GM23338 (cell line): ENCODE data around the gene KCNIP3. TPM values are rescaled to one million over a fixed set of nuclear protein-coding genes. Genes with fewer than 3 reads are reported as not detected.

ENCODE experiments used
- ATAC-seq: fragments of 200-7000 bp; cut with Tn5 transposase; 3 replicates; pipeline ENCODE4 v1.9.1; 2020
- DNase-seq: peaks from one replicate; pipeline ENCODE4 v3.0.0-alpha.2; 2015; ENCODE audit warnings: low spot score
- H2AFZ ChIP-seq: fragments of 200-600 bp; sonication (generic); 2 replicates; pipeline ENCODE4 v1.8.0; 2016; ENCODE audit warnings: antibody characterized with exemption, mild to moderate bottlenecking, moderate library complexity
- H3F3A ChIP-seq: fragments of 200-600 bp; sonication (generic); replicated peaks from 2 replicates; pipeline ENCODE4 v1.8.0; 2017; ENCODE audit warnings: antibody characterized with exemption, mixed run types, low read depth
- H3K27ac ChIP-seq: fragments of 200-600 bp; sonication (generic); 2 replicates; pipeline ENCODE4 v1.6.1; 2016; ENCODE audit warnings: low read depth
- H3K27me3 ChIP-seq: fragments of 200-600 bp; sonication (generic); 2 replicates; pipeline ENCODE4 v1.8.0; 2016; ENCODE audit warnings: mild to moderate bottlenecking, mixed run types, moderate library complexity; ENCODE audit not compliant: insufficient read depth
- H3K36me3 ChIP-seq: fragments of 200-600 bp; sonication (generic); 2 replicates; pipeline ENCODE4 v1.8.0; 2016; ENCODE audit warnings: mild to moderate bottlenecking; ENCODE audit not compliant: insufficient read depth
- H3K4me1 ChIP-seq: fragments of 200-600 bp; sonication (generic); 2 replicates; pipeline ENCODE4 v1.8.0; 2016; ENCODE audit warnings: mild to moderate bottlenecking, moderate library complexity; ENCODE audit not compliant: insufficient read depth
- H3K4me2 ChIP-seq: fragments of 200-600 bp; sonication (generic); 2 replicates; pipeline ENCODE4 v1.7.1; 2017; ENCODE audit warnings: mixed run types
- H3K4me3 ChIP-seq: fragments of 200-600 bp; sonication (generic); 2 replicates; pipeline ENCODE4 v1.6.1; 2016; ENCODE audit warnings: mixed run types
- H3K79me2 ChIP-seq: fragments of 200-600 bp; sonication (generic); replicated peaks from 2 replicates; pipeline ENCODE4 v1.8.0; 2017; ENCODE audit warnings: mild to moderate bottlenecking; ENCODE audit not compliant: insufficient read depth
- H3K9me2 ChIP-seq: fragments of 200-600 bp; sonication (generic); 2 replicates; pipeline ENCODE4 v1.8.0; 2017; ENCODE audit not compliant: insufficient read depth
- H4K20me1 ChIP-seq: fragments of 200-600 bp; sonication (generic); replicated peaks from 2 replicates; pipeline ENCODE4 v1.8.0; 2017; ENCODE audit warnings: mild to moderate bottlenecking; ENCODE audit not compliant: insufficient read depth
- H3K27ac Mint-ChIP-seq: 2 replicates; pipeline ENCODE4 v1.8.0; 2020; ENCODE audit warnings: inconsistent platforms, mild to moderate bottlenecking, moderate library complexity, mixed read lengths
- H3K27me3 Mint-ChIP-seq: 3 replicates; pipeline ENCODE4 v1.8.0; 2022; ENCODE audit warnings: low read depth, mild to moderate bottlenecking, moderate library complexity, mixed read lengths, inconsistent platforms; ENCODE audit not compliant: insufficient read depth, poor library complexity
- H3K36me3 Mint-ChIP-seq: 3 replicates; pipeline ENCODE4 v1.8.0; 2021; ENCODE audit warnings: low read depth, mild to moderate bottlenecking, inconsistent platforms, moderate library complexity, mixed read lengths
- H3K4me1 Mint-ChIP-seq: 3 replicates; pipeline ENCODE4 v1.8.0; 2020; ENCODE audit warnings: mild to moderate bottlenecking, inconsistent platforms, mixed read lengths
- H3K4me3 Mint-ChIP-seq: 3 replicates; pipeline ENCODE4 v1.8.0; 2021; ENCODE audit warnings: moderate library complexity, mild to moderate bottlenecking, inconsistent platforms, mixed read lengths
- H3K9me3 Mint-ChIP-seq: 3 replicates; pipeline ENCODE4 v1.8.0; 2020; ENCODE audit warnings: moderate library complexity, mild to moderate bottlenecking, inconsistent platforms, mixed read lengths
- CREB1 ChIP-seq: fragments of 250-450 bp; sonication (Bioruptor Pico); IDR thresholded peaks from 2 replicates; pipeline ENCODE4 v1.5.0; 2020; ENCODE audit warnings: low read depth, mild to moderate bottlenecking, moderate library complexity
- EZH2 ChIP-seq: fragments of 200-600 bp; sonication (generic); IDR thresholded peaks from one replicate; pipeline ENCODE4 v1.8.0; 2017; ENCODE audit warnings: antibody characterized with exemption, mild to moderate bottlenecking, low read depth; ENCODE audit not compliant: unreplicated experiment
- EZH2phosphoT487 ChIP-seq: fragments of 200-600 bp; sonication (generic); IDR thresholded peaks from one replicate; pipeline ENCODE4 v1.8.1; 2018; ENCODE audit warnings: antibody characterized with exemption; ENCODE audit not compliant: unreplicated experiment
- JUNB ChIP-seq: IDR thresholded peaks from one replicate; pipeline ENCODE4 v1.6.1; 2016; ENCODE audit warnings: antibody characterized with exemption; ENCODE audit not compliant: unreplicated experiment
- STAT1 ChIP-seq: IDR thresholded peaks from one replicate; pipeline ENCODE4 v1.6.1; 2016; ENCODE audit warnings: antibody characterized with exemption; ENCODE audit not compliant: unreplicated experiment
- ZNF114 ChIP-seq: fragments of 250-450 bp; sonication (Bioruptor Pico); IDR thresholded peaks from 2 replicates; pipeline ENCODE4 v1.5.0; 2020; ENCODE audit warnings: mild to moderate bottlenecking, moderate library complexity
- polyA plus RNA-seq: library from polyadenylated mRNA; unstranded; fragments of >200 nt; fragmentation: Nextera tagmentation; extraction: Ambion mirVana; gene quantifications from 2 replicates; pipeline ENCODE4 v1.2.1, GENCODE V29; 2016
- total RNA-seq: library from RNA; depleted of rRNA; stranded (reverse); fragments of >200 nt; shearing (Covaris generic); gene quantifications from 2 replicates; pipeline ENCODE4 v1.2.3, GENCODE V29; 2014
- TF ChIP-seq, protein P1 (sequence below): fragments of 250-450 bp; sonication (Bioruptor Pico); IDR thresholded peaks from 2 replicates; pipeline ENCODE4 v1.5.0; 2020; ENCODE audit warnings: mild to moderate bottlenecking, moderate library complexity
- TF ChIP-seq, protein P2 (sequence below): IDR thresholded peaks from 2 replicates; pipeline ENCODE4 v1.6.1; 2016; ENCODE audit warnings: antibody characterized with exemption
- TF ChIP-seq, protein P3 (sequence below): IDR thresholded peaks from one replicate; pipeline ENCODE4 v1.6.1; 2018; ENCODE audit warnings: antibody characterized with exemption; ENCODE audit not compliant: unreplicated experiment

Gene KCNIP3
- total and polyA plus RNA-seq, 2 experiments from 2014 or later: 0.32 to 0.83 TPM

DNA sequence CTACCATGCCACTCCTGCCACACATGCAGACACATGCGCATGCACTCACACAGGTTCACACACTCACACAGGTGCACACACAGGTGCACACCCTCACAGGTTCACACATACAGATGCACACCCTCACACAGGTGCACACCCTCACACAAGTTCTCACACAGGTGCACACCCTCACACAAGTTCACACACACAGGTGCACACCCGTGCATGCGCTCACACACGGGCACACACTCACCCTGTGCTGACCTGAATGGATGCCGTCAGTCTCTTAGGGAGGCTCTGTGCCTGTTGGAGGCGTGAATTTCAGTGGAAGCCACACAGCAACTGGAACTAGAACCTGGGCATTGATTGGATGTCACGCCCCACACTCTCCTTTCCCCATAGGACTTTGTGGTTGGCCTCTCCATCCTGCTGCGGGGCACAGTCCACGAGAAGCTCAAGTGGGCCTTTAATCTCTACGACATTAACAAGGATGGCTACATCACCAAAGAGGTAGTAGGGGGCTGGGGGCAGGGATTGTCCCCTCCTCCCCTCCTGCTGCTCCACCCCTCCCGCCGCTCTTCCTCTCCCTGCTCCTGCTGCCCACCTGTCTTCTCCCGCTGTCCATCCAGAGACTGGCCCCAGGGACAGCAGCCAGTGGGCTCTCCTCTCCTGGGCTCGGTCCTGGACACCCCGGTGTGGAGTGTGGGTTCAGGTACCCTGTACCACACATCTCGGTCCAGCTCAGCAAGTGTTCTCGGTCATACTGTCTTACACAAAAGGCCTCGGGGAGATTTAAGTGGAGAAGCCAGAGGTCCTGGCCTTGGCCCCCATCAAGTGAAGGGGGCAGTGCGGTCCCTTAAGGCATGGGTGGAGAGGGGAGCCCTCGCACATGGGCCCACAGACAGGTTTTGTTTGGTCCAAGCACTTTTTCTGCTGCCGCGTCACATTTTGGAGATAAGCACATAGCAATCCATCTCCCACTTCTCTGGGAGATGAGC, 84.4 kb downstream of the KCNIP3 start (continued):
- TF ChIP-seq EZH2phosphoT487 (no peak), JUNB (no peak)
- TF ChIP-seq, protein P1, sequence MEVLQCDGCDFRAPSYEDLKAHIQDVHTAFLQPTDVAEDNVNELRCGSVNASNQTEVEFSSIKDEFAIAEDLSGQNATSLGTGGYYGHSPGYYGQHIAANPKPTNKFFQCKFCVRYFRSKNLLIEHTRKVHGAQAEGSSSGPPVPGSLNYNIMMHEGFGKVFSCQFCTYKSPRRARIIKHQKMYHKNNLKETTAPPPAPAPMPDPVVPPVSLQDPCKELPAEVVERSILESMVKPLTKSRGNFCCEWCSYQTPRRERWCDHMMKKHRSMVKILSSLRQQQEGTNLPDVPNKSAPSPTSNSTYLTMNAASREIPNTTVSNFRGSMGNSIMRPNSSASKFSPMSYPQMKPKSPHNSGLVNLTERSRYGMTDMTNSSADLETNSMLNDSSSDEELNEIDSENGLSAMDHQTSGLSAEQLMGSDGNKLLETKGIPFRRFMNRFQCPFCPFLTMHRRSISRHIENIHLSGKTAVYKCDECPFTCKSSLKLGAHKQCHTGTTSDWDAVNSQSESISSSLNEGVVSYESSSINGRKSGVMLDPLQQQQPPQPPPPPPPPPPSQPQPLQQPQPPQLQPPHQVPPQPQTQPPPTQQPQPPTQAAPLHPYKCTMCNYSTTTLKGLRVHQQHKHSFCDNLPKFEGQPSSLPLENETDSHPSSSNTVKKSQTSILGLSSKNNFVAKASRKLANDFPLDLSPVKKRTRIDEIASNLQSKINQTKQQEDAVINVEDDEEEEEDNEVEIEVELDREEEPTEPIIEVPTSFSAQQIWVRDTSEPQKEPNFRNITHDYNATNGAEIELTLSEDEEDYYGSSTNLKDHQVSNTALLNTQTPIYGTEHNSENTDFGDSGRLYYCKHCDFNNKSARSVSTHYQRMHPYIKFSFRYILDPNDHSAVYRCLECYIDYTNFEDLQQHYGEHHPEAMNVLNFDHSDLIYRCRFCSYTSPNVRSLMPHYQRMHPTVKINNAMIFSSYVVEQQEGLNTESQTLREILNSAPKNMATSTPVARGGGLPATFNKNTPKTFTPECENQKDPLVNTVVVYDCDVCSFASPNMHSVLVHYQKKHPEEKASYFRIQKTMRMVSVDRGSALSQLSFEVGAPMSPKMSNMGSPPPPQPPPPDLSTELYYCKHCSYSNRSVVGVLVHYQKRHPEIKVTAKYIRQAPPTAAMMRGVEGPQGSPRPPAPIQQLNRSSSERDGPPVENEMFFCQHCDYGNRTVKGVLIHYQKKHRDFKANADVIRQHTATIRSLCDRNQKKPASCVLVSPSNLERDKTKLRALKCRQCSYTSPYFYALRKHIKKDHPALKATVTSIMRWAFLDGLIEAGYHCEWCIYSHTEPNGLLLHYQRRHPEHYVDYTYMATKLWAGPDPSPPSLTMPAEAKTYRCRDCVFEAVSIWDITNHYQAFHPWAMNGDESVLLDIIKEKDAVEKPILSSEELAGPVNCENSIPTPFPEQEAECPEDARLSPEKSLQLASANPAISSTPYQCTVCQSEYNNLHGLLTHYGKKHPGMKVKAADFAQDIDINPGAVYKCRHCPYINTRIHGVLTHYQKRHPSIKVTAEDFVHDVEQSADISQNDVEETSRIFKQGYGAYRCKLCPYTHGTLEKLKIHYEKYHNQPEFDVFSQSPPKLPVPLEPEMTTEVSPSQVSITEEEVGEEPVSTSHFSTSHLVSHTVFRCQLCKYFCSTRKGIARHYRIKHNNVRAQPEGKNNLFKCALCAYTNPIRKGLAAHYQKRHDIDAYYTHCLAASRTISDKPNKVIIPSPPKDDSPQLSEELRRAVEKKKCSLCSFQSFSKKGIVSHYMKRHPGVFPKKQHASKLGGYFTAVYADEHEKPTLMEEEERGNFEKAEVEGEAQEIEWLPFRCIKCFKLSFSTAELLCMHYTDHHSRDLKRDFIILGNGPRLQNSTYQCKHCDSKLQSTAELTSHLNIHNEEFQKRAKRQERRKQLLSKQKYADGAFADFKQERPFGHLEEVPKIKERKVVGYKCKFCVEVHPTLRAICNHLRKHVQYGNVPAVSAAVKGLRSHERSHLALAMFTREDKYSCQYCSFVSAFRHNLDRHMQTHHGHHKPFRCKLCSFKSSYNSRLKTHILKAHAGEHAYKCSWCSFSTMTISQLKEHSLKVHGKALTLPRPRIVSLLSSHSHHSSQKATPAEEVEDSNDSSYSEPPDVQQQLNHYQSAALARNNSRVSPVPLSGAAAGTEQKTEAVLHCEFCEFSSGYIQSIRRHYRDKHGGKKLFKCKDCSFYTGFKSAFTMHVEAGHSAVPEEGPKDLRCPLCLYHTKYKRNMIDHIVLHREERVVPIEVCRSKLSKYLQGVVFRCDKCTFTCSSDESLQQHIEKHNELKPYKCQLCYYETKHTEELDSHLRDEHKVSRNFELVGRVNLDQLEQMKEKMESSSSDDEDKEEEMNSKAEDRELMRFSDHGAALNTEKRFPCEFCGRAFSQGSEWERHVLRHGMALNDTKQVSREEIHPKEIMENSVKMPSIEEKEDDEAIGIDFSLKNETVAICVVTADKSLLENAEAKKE (CRISPR knock-in tag): no peak
- TF ChIP-seq, protein P2, sequence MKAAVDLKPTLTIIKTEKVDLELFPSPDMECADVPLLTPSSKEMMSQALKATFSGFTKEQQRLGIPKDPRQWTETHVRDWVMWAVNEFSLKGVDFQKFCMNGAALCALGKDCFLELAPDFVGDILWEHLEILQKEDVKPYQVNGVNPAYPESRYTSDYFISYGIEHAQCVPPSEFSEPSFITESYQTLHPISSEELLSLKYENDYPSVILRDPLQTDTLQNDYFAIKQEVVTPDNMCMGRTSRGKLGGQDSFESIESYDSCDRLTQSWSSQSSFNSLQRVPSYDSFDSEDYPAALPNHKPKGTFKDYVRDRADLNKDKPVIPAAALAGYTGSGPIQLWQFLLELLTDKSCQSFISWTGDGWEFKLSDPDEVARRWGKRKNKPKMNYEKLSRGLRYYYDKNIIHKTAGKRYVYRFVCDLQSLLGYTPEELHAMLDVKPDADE: no peak

DNA sequence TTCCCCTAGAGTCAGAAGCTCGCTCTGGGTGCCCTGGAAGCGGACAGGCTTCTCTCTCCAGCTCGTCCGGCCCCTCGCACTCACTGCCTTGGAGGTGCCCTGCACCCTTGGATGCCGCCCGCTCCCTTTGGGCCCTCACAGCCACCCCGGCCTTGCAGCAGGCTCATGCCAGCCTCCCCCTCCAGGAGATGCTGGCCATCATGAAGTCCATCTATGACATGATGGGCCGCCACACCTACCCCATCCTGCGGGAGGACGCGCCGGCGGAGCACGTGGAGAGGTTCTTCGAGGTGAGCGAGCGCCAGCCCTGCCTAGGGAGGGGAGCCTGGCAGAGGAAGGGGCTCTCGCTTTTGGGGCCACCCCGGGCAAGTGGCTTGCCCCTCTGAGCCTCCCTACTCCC, 85.0 kb downstream of the KCNIP3 start:
- H3K9me2 ChIP-seq: no peaks in the 10 kb centered on the region
- no peak overlapping the region for H2AFZ ChIP-seq
- H3K27ac ChIP-seq: no peak overlapping the region
- no peaks in the 10 kb centered on the region for H3F3A ChIP-seq
- no peaks in the 10 kb centered on the region; the same call in 1 of the 2 replicates for H3K4me1 ChIP-seq
- H3K9me3 Mint-ChIP-seq: no peaks in the 10 kb centered on the region
- no peaks in the 10 kb centered on the region for H3K36me3 ChIP-seq
- no peak overlapping the region for H3K27ac Mint-ChIP-seq
- H3K27me3 Mint-ChIP-seq: peaks cover 8% of the 10 kb centered on the region
- DNase-seq: no peak
- H3K4me1 Mint-ChIP-seq: peaks cover 8% of the 10 kb centered on the region
- no peaks in the 10 kb centered on the region for H4K20me1 ChIP-seq
- H3K79me2 ChIP-seq: no peaks in the 10 kb centered on the region
- no peaks in the 10 kb centered on the region for H3K36me3 Mint-ChIP-seq
- ATAC-seq: no peak
- no peak overlapping the region for H3K4me3 ChIP-seq
- no peak overlapping the region for H3K4me2 ChIP-seq
- H3K4me3 Mint-ChIP-seq: no peak overlapping the region
- no peaks in the 10 kb centered on the region; the same call in 1 of the 2 replicates for H3K27me3 ChIP-seq
- no peak for TF ChIP-seq ZNF114 (CRISPR knock-in tag)
- TF ChIP-seq, protein P3, sequence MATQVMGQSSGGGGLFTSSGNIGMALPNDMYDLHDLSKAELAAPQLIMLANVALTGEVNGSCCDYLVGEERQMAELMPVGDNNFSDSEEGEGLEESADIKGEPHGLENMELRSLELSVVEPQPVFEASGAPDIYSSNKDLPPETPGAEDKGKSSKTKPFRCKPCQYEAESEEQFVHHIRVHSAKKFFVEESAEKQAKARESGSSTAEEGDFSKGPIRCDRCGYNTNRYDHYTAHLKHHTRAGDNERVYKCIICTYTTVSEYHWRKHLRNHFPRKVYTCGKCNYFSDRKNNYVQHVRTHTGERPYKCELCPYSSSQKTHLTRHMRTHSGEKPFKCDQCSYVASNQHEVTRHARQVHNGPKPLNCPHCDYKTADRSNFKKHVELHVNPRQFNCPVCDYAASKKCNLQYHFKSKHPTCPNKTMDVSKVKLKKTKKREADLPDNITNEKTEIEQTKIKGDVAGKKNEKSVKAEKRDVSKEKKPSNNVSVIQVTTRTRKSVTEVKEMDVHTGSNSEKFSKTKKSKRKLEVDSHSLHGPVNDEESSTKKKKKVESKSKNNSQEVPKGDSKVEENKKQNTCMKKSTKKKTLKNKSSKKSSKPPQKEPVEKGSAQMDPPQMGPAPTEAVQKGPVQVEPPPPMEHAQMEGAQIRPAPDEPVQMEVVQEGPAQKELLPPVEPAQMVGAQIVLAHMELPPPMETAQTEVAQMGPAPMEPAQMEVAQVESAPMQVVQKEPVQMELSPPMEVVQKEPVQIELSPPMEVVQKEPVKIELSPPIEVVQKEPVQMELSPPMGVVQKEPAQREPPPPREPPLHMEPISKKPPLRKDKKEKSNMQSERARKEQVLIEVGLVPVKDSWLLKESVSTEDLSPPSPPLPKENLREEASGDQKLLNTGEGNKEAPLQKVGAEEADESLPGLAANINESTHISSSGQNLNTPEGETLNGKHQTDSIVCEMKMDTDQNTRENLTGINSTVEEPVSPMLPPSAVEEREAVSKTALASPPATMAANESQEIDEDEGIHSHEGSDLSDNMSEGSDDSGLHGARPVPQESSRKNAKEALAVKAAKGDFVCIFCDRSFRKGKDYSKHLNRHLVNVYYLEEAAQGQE: no peak
- TF ChIP-seq, protein P2: no peak
- no peak for TF ChIP-seq EZH2
- no peak for TF ChIP-seq CREB1
- no peak for TF ChIP-seq STAT1
- no peak for TF ChIP-seq EZH2phosphoT487
